Measurements from ENCODE around the gene EEF1E1.

The EEF1E1 gene

DNA sequence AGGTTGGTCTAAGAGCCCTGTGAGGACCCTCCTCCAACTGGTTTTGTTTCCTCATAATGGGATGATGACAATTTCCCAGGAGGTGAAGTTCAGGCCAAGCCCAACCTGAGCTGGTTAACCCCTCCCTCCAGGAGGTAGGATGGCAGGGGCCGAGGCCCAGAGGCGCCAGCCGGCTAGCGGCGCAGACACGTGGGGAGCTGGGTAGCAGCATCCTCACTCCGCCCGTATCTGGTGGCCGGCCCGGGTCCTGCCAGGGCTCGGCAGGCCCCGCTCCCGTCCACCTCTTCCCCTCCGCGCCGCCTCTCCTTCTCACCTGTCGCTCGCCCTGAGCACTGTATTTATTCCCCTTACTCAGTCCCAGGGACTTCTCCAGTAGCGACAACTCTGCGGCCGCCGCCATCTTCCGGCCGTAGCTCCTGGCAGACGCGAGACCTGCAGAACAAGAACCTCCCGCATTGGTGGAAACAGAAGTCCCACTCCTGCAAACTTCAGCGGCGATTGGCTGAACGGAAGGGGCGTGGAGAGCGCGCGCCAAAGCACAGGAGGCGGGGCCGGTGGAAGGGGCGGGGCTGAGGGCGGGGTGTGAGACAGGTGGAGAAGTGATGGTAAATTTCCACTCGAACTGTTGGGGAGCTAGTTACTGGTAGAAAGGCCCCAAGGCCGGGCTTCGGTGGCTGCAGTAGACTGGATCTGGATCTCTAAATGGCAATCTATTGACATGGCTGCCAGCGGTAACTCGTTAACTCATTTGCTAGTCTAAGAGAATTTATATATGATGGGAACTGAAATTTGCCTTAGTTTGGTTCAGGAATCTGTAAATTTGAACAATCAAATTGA is at the start of gene EEF1E1:
TSS of gene EEF1E1 (minus strand) at position 427 of the 837 bp plus-strand sequence. CDS start at position 400, 27 bp downstream.
- peak; percentile 94 to 97 for DNase-seq

DNA sequence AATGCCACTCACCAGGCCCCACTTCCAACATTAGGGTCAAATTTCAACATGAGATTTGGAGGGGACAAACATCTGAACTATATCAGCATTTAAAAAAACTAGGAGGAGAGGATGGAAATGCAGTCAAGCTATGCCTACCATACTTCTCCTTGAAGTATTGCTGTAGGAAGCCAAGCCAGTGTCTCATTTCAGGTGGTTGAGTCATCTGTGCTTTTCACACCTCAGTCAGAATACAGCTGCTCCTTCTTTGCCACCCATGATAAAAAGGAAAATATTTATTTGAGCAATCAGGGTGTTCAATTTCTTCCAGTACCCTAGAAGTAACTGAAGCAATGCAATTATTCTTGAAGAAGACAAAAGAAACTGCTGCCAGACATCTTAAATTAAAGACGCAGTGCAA is 47.0 kb upstream of the EEF1E1 start:
- no peak for DNase-seq

GRCh38 chr6:8143945-8144344 is 41.6 kb upstream of the EEF1E1 start:
- DNase-seq, result no peak

DNA sequence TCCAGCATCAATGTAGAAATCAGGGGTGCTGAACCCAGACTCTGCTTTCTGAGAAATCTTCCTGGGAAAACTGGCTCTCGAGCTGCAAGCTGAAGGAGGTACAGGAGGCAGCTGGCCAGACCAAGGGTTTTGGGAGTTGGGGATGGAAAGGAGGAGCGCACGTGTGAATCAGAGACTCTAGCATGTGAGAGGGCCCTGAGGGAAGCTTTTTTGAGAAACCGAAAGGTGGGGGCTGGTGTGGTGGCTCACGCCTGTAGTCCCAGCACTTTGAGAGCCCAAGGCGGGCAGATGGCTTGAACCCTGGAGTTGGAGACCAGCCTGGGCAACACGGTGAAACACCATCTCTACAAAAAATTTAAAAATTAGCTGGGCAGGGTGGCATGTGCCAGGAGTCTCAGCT is 37.1 kb upstream of the EEF1E1 start:
- DNase-seq, result no peak

GRCh38 chr6:8137529-8137939 is 35.2 kb upstream of the EEF1E1 start:
- no peak for DNase-seq

DNA sequence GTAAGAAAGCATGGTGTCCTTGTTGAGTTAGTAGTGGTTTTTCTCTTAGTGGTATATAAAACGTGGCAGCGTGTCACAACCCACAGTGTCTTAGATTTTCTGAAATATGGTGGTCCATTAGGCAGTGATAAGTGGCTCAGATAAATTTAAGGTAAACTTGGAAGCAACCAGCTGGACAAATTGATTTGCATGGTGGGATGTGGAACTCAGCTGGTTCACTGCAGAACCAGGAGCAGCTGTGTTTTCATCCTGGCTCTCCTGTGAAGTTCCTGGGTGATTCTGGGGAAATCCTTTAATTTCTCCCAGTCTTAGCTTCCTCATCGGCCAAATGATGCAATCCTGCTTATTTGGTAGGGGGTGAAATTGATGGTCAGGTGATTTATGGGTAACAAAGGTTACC is 32.9 kb upstream of the EEF1E1 start:
- peak in 1 of 2 experiments; percentile 8 for DNase-seq

GRCh38 chr6:8132130-8132529 is 29.8 kb upstream of the EEF1E1 start:
- DNase-seq, result no peak

DNA sequence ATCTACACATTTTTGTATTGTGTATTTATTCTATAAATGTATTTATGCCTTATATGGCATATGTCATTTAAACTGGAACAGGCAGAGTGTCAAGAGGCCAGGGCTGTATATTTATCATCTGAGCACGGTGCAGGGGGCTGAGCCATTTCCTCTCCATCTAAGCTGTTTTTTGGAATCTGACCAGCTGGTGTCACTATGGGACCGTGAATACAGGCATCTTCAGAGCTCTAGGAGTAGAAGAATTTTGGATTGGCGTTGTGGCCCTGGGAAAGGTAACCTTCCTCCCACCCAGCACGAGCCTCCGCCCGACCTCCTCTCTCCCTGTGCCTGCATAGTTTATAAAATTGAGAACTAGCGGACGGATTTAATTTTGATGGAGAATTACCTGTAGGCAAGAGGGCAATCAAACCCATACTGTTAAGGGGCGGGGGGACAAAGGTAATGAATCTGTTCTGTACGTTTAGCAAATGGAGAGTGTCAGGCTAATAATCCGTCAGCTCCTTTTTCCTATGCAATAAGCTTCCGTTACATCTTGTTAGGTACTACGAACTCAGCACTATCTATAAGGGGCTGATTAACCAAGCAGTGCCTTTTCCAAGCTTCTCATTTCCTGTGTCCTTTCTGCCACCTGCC is 29.0 kb upstream of the EEF1E1 start:
- DNase-seq, result peak; percentile 53 to 77

DNA sequence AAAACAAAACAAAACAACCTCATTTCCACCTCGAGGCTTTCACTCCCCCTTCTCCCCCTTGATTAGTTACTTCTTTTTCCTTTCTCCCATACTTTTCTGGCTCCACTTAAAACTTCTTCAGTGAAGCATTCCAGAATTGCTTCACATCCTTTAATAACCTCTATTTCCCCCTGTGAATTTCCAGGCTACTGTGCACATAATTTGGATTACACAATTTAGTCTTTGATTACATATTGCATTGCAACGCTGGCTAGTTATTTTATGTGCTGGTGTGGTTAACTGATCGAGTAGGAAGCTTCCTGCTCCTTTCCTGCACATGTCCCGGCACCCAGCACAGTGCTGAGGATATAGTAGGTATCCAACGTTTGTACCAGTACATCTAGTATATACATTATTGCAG is 28.1 kb upstream of the EEF1E1 start:
- no peak for DNase-seq

- no peak for DNase-seq
These were observed 20.9 kb upstream of the EEF1E1 start for GRCh38 chr6:8123236-8123635.

- DNase-seq, result no peak
These were observed 12.6 kb upstream of the EEF1E1 start for GRCh38 chr6:8114956-8115355.

DNA sequence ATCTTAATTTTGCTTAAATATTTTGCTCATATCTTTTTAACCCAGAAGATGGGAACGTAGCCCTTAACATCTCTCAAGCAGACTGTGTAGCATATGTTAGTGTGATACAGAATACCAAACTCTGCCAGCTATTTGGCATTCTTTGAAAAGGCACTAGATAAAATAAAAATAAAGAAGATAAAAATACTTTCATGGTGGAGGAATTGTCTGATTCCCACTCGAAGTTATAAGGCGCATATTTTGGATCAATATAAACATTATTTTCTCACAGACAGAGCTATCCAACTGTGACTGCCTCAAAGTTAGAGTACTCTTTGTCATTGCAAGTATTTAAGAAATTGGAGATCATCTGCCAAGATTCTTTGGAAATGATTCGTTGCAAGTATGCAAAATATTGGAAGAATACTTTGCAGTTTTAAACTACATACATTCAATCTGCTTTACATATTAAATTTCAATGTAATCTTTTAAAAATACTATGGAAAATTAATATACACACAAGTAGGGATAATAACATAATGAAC is 10.8 kb upstream of the EEF1E1 start:
- DNase-seq, result no peak

GRCh38 chr6:8110725-8111124 is 8.4 kb upstream of the EEF1E1 start:
- DNase-seq, result no peak

GRCh38 chr6:8110117-8110721 is 7.9 kb upstream of the EEF1E1 start:
- DNase-seq, result no peak

DNA sequence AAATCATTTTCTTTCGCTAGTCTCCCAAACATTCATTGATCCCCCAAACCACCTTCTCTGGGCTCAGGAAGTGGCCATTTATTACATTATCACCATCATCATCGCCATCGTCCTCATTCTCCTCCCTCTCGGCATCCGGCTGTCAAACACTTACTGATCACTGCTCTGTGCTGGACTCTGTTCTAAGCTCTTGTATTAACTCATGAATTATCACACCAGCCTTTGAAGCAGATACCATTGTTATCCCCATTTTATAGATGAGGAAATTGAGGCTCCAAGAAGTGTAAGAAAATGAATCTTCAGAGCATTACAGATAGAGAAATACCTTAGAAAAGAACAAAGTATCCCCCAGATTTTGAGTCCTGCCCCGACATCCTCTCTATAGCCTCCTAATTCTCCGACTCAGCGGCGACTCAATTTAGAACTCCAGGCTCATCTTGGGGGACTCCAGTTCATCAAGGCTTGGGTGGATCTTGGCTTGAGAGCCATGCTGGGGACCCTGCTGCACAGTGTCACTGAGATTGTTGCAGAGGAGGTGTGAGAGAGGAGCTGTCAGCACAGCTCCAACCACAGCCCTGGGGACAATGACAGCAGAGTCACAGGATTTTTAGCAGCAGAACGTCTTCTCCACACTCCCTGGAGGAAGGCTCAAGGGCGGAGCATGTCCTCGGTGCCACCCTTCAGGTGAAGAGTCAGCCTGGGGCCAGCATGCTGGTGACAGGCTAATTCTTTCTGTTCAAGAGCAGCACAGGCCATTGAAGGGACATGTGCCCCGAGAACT is 6.6 kb upstream of the EEF1E1 start:
- DNase-seq, result no peak

GRCh38 chr6:8108031-8108660 is 5.8 kb upstream of the EEF1E1 start:
- DNase-seq, result no peak

DNA sequence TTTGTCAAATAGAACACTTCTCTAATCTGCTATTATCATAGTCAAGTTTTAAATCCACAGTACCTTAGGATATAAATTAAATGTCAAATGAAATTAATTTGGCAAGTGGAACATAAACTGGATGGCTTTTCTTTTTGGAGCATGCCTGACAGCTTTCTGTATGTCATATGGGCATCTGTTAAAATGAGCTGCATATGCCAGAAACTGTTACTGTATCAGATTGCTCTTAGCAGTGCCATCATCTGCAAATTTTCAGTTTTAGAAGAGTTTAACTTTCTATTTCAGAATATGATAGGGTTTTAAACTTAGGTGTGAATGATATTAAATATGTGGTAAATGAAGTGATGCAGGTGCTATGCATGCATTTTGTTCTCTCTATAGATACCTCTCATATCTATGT is 3.4 kb upstream of the EEF1E1 start:
- no peak for DNase-seq

- DNase-seq, result no peak
These were observed 1.4 kb upstream of the EEF1E1 start for GRCh38 chr6:8103726-8104125.

GRCh38 chr6:8100159-8100854 is 2.0 kb downstream of the EEF1E1 start:
- no peak for DNase-seq

DNA sequence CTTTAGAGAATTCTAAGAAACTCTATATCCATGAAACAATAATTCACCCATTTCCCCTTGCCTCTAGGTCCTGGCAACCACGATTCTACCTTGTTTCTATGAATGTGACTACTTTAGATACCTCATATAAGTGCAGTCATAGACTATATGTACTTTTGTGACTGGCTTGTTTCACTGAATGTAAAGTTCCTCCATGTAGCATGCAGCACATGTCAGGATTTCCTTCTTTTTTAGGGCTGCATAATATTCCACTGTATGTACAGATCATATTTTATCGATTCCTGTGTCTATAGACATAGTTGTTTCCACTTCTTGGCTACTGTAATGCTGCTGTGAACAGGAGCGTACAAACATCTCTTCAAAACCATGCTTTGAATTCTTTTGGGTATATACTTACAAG is 11.7 kb downstream of the EEF1E1 start:
- no peak for DNase-seq

- no peak for DNase-seq
These were observed 13.5 kb downstream of the EEF1E1 start for GRCh38 chr6:8088886-8089285.

Data from NCI-H526 (cell line).